Measurements from ENCODE around the gene DLST.

Gene DLST

GRCh38 chr14:74863274-74863673 is 18.4 kb upstream of the DLST start:
- H3K27ac ChIP-seq (ENCODE audit: low read depth, low read length), result no peak overlapping the region
- 95% methylated on average over 9 of the region's 9 CpGs for WGBS

DNA sequence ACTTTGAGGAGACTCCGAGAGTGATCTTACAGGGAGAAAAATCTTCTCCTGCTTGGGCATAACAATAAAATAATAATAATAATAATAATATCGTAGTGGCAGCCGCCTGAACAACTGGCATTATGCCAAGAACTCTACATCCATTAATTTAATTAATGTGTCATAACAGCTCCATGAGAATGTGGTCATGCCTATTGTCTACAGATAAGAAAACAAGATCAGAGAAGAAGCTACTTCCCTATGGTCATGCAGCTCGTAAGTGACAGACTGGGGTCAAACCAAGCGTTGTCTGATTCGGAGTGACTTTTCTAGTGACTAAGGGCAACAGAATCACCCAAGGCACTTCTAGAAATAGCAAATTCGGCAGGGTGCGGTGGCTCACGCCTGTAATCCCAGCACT is 17.5 kb upstream of the DLST start:
- Histone ChIP-seq H3K9ac (ENCODE audit: low read depth, low read length) (no peak overlapping the region), H3K4me1 (ENCODE audit: insufficient read depth, low read length) (peaks cover 2% of the 10 kb centered on the region; the same call in 1 of the 2 replicates), H3K27me3 (ENCODE audit: insufficient read depth, low read length) (no peaks in the 10 kb centered on the region), H3K27ac (ENCODE audit: low read depth, low read length) (no peak overlapping the region), H3K4me3 (ENCODE audit: low read length) (no peak overlapping the region), H3K9me3 (ENCODE audit: insufficient read depth, low read depth, low read length) (no peaks in the 10 kb centered on the region), H3K36me3 (ENCODE audit: insufficient read depth, low read length) (no peaks in the 10 kb centered on the region)
- 95% methylated on average over 6 of the region's 9 CpGs for WGBS

More at GRCh38 chr14:74863274-74863673, 18.4 kb upstream of the DLST start:
- H3K4me1 ChIP-seq (ENCODE audit: insufficient read depth, low read length), result peaks cover 2% of the 10 kb centered on the region; the same call in 1 of the 2 replicates
- H3K4me3 ChIP-seq (ENCODE audit: low read length), result no peak overlapping the region
- H3K27me3 ChIP-seq (ENCODE audit: insufficient read depth, low read length), result no peaks in the 10 kb centered on the region
- H3K36me3 ChIP-seq (ENCODE audit: insufficient read depth, low read length), result no peaks in the 10 kb centered on the region
- H3K9ac ChIP-seq (ENCODE audit: low read depth, low read length), result no peak overlapping the region
- H3K9me3 ChIP-seq (ENCODE audit: insufficient read depth, low read depth, low read length), result no peaks in the 10 kb centered on the region

DNA sequence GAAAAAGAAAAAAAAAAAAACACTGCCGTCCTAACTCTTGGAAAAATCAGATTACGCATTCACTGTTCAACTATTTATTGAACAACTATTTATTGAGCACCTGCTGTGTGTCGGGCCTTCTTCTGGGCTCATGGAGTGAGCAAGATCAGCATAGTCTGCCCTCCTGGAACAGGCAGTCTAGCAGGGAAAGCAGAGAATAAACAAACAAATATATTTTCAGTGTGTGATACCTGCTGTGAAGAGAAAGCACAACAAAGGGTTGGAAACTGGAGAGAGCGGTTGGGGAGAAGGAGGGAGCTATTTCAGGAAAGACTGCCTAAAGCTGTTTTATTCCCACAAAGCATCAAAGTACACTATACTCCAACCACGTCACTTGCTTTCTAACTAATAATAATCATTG is 16.6 kb upstream of the DLST start:
- H3K4me1 ChIP-seq (ENCODE audit: insufficient read depth, low read length), result peaks cover 2% of the 10 kb centered on the region; the same call in 1 of the 2 replicates
- no peak overlapping the region for H3K27ac ChIP-seq (ENCODE audit: low read depth, low read length)
- H3K36me3 ChIP-seq (ENCODE audit: insufficient read depth, low read length), result no peaks in the 10 kb centered on the region
- H3K9ac ChIP-seq (ENCODE audit: low read depth, low read length), result no peak overlapping the region
- H3K4me3 ChIP-seq (ENCODE audit: low read length), result no peak overlapping the region
- no peaks in the 10 kb centered on the region for H3K9me3 ChIP-seq (ENCODE audit: insufficient read depth, low read depth, low read length)
- no peaks in the 10 kb centered on the region for H3K27me3 ChIP-seq (ENCODE audit: insufficient read depth, low read length)
- WGBS, result 80% methylated on average over 5 of the region's 5 CpGs

DNA sequence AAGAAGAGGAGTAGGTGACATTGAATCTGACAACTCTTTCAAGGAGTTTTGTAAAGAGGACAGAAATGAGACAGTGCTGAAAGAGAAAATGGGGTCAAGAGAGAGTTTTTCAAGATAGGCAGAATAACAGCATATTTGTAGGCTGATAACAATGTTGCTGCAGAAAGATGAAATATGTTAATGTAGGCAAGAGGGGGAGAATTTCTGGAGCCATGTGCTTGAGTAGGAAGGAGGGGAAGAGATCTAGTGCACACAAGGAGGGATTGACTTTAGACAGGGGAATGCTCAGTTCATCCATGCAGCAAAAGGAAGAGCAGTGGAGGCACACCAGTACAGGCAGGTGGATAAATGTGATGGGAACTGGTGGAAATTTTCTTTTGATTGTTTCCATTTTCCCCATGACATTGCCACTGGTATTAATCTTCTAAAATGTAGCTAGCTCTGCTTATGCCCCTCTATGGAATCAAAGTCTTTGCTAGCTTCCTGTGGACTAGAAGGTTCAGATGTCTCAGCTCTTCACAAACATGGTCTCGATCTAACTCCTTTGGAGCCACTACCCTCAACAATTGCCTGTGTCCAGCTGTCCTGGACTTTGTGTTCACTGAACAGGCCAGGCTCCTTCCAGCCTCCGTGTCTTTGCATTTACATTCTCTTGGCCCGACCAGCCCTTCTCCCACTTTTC is 14.9 kb upstream of the DLST start:
- 90% methylated on average over 3 of the region's 3 CpGs for WGBS
- H3K36me3 ChIP-seq (ENCODE audit: insufficient read depth, low read length), result no peaks in the 10 kb centered on the region
- H3K9ac ChIP-seq (ENCODE audit: low read depth, low read length), result no peak overlapping the region
- no peak overlapping the region for H3K4me3 ChIP-seq (ENCODE audit: low read length)
- no peaks in the 10 kb centered on the region for H3K27me3 ChIP-seq (ENCODE audit: insufficient read depth, low read length)
- no peaks in the 10 kb centered on the region for H3K9me3 ChIP-seq (ENCODE audit: insufficient read depth, low read depth, low read length)
- no peaks in the 10 kb centered on the region for H3K4me1 ChIP-seq (ENCODE audit: insufficient read depth, low read length)
- H3K27ac ChIP-seq (ENCODE audit: low read depth, low read length), result no peak overlapping the region

GRCh38 chr14:74867673-74868072 is 14.0 kb upstream of the DLST start:
- no peak overlapping the region for H3K27ac ChIP-seq (ENCODE audit: low read depth, low read length)

GRCh38 chr14:74868739-74869138 is 13.0 kb upstream of the DLST start:
- H3K27me3 ChIP-seq (ENCODE audit: insufficient read depth, low read length), result no peaks in the 10 kb centered on the region
- H3K9me3 ChIP-seq (ENCODE audit: insufficient read depth, low read depth, low read length), result no peaks in the 10 kb centered on the region
- H3K27ac ChIP-seq (ENCODE audit: low read depth, low read length), result no peak overlapping the region
- H3K4me3 ChIP-seq (ENCODE audit: low read length), result no peak overlapping the region
- no peaks in the 10 kb centered on the region for H3K4me1 ChIP-seq (ENCODE audit: insufficient read depth, low read length)
- WGBS, result 91% methylated on average over 7 of the region's 8 CpGs
- no peaks in the 10 kb centered on the region for H3K36me3 ChIP-seq (ENCODE audit: insufficient read depth, low read length)
- no peak overlapping the region for H3K9ac ChIP-seq (ENCODE audit: low read depth, low read length)

More at GRCh38 chr14:74867673-74868072, 14.0 kb upstream of the DLST start:
- no peak overlapping the region for H3K9ac ChIP-seq (ENCODE audit: low read depth, low read length)
- H3K27me3 ChIP-seq (ENCODE audit: insufficient read depth, low read length), result no peaks in the 10 kb centered on the region
- no peak overlapping the region for H3K4me3 ChIP-seq (ENCODE audit: low read length)
- no peaks in the 10 kb centered on the region for H3K36me3 ChIP-seq (ENCODE audit: insufficient read depth, low read length)
- 83% methylated on average over 5 of the region's 5 CpGs for WGBS
- H3K9me3 ChIP-seq (ENCODE audit: insufficient read depth, low read depth, low read length), result no peaks in the 10 kb centered on the region
- H3K4me1 ChIP-seq (ENCODE audit: insufficient read depth, low read length), result no peaks in the 10 kb centered on the region

- Histone ChIP-seq H3K4me1 (ENCODE audit: insufficient read depth, low read length) (no peaks in the 10 kb centered on the region; the same call in 1 of the 2 replicates), H3K9me3 (ENCODE audit: insufficient read depth, low read depth, low read length) (no peaks in the 10 kb centered on the region), H3K27me3 (ENCODE audit: insufficient read depth, low read length) (no peaks in the 10 kb centered on the region), H3K27ac (ENCODE audit: low read depth, low read length) (no peak overlapping the region), H3K36me3 (ENCODE audit: insufficient read depth, low read length) (no peaks in the 10 kb centered on the region), H3K9ac (ENCODE audit: low read depth, low read length) (no peak overlapping the region), H3K4me3 (ENCODE audit: low read length) (no peak overlapping the region)
- 92% methylated on average over 4 of the region's 4 CpGs for WGBS
These were observed 9.9 kb upstream of the DLST start for GRCh38 chr14:74871819-74872218.

DNA sequence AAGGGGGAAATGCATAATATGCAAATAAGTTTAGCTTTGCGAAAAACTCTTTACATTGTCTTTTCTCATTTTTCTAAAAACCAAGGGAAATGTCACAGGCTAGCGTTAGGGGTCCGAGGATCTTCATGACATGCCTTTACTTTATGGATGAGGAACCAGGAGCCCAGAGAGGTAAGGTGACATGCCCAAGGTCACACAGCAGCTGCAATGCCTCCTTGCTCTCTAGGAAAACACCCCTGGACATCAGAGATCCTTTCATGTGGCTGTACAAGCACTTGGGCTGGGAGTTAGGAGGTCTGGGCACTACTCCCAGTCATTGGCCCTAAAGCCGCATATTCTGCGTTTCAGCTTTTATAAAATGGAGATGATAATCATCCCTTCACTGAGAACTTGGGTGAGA is 6.5 kb upstream of the DLST start:
- Histone ChIP-seq H3K27me3 (ENCODE audit: insufficient read depth, low read length) (no peaks in the 10 kb centered on the region), H3K9ac (ENCODE audit: low read depth, low read length) (no peak overlapping the region), H3K36me3 (ENCODE audit: insufficient read depth, low read length) (no peaks in the 10 kb centered on the region), H3K27ac (ENCODE audit: low read depth, low read length) (no peak overlapping the region), H3K4me1 (ENCODE audit: insufficient read depth, low read length) (peaks cover 3% of the 10 kb centered on the region; the same call in 1 of the 2 replicates), H3K9me3 (ENCODE audit: insufficient read depth, low read depth, low read length) (no peaks in the 10 kb centered on the region), H3K4me3 (ENCODE audit: low read length) (no peak overlapping the region)
- WGBS, result 97% methylated on average over 5 of the region's 5 CpGs

DNA sequence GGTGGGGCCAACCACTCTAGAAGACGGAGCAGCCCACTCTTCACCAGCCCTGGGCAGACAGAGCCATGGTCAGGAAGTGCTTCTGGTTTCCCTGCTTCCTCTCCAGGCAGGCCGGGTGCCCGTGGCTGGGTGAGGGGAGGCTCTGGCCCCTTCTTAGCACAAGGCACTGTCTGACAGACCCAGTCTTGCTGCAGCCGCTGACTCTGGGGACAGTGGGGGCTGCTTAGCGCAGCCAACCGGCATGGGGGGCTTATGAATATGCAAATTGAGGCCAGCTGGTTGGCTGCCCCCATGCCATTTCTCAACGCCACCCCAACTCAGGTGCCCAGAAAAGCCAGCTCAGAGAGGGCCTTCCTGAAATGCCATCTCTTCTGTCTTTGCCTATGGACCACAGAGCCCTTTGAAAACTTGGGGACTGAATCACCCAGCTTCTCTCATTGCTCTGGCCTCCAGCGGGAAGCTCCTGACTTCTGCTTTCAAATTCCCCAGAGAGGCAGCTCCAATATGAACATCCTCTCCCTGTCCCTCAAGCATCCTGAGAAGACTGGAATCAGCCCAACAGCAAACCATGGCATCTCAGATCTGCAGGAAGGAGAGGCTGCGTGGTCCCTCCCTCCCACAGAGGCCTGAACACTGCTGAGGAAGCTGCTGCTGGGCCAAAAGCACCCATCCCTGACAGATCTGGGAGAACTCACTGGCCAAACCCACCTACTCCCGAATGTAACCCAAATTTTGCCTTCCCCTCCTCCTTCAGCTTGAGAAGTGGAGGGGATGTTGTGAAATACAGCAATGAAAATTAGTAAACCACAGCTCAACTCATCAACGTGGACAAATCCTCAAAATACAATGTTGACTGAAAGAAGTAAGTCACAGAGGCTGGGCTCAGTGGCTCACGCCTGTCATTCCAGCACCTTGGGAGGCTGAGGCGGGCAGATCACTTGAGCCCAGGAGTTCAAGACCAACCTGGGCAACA is 5.5 kb upstream of the DLST start, which contains the start of gene PROX2:
Gene PROX2 (minus strand): TSS at position 205 of the 973 bp plus-strand sequence. CDS start 12,311 bp downstream, outside the sequence.
- Histone ChIP-seq H3K27me3 (ENCODE audit: insufficient read depth, low read length) (no peaks in the 10 kb centered on the region), H3K27ac (ENCODE audit: low read depth, low read length) (no peak within 1 kb of the TSS), H3K4me3 (ENCODE audit: low read length) (no peak within 1 kb of the TSS), H3K9ac (ENCODE audit: low read depth, low read length) (no peak within 1 kb of the TSS; the same call in 1 of the 2 replicates), H3K36me3 (ENCODE audit: insufficient read depth, low read length) (no peaks in the 10 kb centered on the region), H3K4me1 (ENCODE audit: insufficient read depth, low read length) (peaks cover 9% of the 10 kb centered on the region; the same call in 1 of the 2 replicates), H3K9me3 (ENCODE audit: insufficient read depth, low read depth, low read length) (no peaks in the 10 kb centered on the region)
- WGBS, result 65% methylated on average over 12 of the region's 13 CpGs

- Histone ChIP-seq H3K4me1 (ENCODE audit: insufficient read depth, low read length) (peaks cover 24% of the 10 kb centered on the region), H3K4me3 (ENCODE audit: low read length) (no peak overlapping the region), H3K9ac (ENCODE audit: low read depth, low read length) (no peak overlapping the region), H3K27ac (ENCODE audit: low read depth, low read length) (no peak overlapping the region), H3K9me3 (ENCODE audit: insufficient read depth, low read depth, low read length) (no peaks in the 10 kb centered on the region), H3K27me3 (ENCODE audit: insufficient read depth, low read length) (no peaks in the 10 kb centered on the region), H3K36me3 (ENCODE audit: insufficient read depth, low read length) (no peaks in the 10 kb centered on the region)
- no CpG with 5 or more reads among the region's 3 CpGs for WGBS
These were observed 2.1 kb upstream of the DLST start for GRCh38 chr14:74879427-74880182.

All from HUES64 (cell line).